ENCODE results near the gene RFX4.

GRCh38 chr12:106582641-106583230 is at the start of gene RFX4:
- TF ChIP-seq SMAD1 (CRISPR knock-in tag; IDR thresholded peaks at IDR 0.05; ENCODE audit: borderline replicate concordance, low read depth) (no peak), JUND (CRISPR knock-in tag; IDR thresholded peaks at IDR 0.05) (no peak), CREB1 (IDR thresholded peaks at IDR 0.05) (no peak), CREB1 (CRISPR knock-in tag; IDR thresholded peaks at IDR 0.05) (no peak)
